Stimulated activated CD4-positive, alpha-beta T cell treated with anti-CD3 and anti-CD28 coated beads, Interleukin-1b, Interleukin-23, amount 100 ng/mL, for 24 hours (primary cell): ENCODE data around the gene NDUFB10.
"Not testable (repeated sequence)": the region's sequence is repeated elsewhere in the genome, so short reads cannot be mapped to it uniquely, and the experiment has no call there.

Source experiments
- DNase-seq, 4 experiments: peaks; one replicate each; pipeline ENCODE4 v3.0.0-alpha.2; 2020; ENCODE audit warnings: low read depth in 4 of 4, low spot score in 1 of 4

The NDUFB10 gene

GRCh38 chr16:1924095-1924494 is 35.2 kb upstream of the NDUFB10 start:
- DNase-seq = no peak

GRCh38 chr16:1926271-1926670 is 33.1 kb upstream of the NDUFB10 start:
- no peak for DNase-seq

GRCh38 chr16:1929105-1929504 is 30.2 kb upstream of the NDUFB10 start:
- DNase-seq = no peak

DNA sequence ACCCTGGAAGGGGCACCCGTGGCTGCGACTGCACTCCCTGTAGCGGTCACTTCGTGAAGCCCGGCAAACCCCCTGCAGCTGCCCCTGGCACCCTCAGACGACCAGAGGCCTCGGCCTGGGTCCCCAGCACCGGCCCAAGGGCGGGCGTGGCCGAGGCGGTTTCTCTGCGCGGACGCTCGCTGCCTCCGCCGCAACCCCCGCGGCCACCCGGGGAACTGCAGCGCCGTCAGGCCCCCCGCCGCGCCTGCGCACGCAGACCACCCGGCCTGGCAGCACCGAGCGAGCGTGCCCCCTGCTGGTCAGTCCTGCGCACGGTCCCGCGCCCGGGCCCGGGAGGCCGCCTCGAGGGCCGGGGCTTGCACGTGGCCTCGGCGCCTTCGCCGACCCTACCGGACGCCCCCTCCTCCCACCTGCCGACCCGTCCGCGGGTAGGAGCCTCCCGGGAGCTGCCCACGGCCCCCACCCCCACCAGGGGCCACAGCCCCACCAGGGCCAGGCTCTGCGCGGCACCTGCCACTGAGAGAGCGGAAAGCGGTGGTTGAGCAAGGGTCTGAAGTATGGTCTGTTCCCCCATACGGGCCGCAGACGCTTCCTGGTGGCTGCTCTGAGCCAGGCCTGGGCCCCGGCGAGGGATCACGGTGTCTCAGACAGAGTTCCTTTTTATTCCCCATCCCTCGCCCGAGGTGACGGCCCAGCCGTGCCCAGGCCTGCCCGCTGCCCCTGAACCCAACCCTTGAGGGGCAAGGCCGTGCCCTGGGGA is 29.6 kb upstream of the NDUFB10 start:
- peak; percentile 88 to 97 (median 92) for DNase-seq

- no peak for DNase-seq
These were observed 29.0 kb upstream of the NDUFB10 start for GRCh38 chr16:1930338-1930720.

- DNase-seq = no peak
These were observed 27.0 kb upstream of the NDUFB10 start for GRCh38 chr16:1932050-1933028.

GRCh38 chr16:1933097-1933661 is 26.2 kb upstream of the NDUFB10 start:
- DNase-seq = no peak

- DNase-seq = no peak
These were observed 22.3 kb upstream of the NDUFB10 start for GRCh38 chr16:1936945-1937479.

DNA sequence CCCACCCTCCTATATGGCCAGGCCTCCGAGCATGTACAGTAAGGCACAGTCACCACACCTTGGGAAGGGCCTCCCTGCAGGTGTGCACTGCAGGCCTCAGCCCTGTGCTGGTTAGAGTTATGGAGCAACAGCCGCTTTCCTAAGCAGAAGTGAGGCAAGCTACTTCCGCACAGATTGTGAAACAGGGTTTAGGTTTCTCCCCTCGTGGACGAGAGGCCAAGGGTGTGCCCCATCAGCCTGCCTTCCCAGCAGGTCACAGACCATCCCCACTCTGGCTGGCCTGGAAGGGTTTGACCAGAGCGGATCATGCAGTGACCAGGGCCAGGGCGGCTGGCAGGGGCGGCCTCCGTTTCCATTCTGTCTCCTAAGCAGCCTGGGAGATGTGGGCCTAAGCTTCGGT is 21.0 kb upstream of the NDUFB10 start:
- no peak for DNase-seq

DNA sequence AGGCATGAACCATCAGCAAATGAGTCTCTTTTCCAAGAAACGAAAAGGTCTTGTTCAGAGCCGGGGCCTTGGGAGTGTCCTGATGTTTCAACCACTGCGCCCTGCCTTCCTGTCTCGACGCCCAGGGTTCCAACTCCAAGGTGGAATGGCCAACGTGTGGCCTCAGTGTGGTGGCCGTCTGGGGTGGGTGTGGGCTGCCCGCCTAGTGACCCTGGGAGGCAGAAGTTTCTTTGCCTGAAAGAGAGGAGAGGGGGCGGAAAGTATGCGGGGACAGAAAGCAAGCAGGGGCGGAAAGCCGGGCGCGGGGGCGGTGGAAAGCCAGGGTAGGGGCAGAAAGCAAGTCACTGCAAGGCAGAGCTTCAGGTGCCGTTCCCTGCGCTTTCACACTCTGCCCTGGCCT is 20.4 kb upstream of the NDUFB10 start:
- no peak for DNase-seq

GRCh38 chr16:1939833-1940232 is 19.5 kb upstream of the NDUFB10 start:
- not testable (repeated sequence) for DNase-seq

GRCh38 chr16:1940273-1941161 is 18.8 kb upstream of the NDUFB10 start:
- no peak for DNase-seq

- no peak for DNase-seq
These were observed 17.9 kb upstream of the NDUFB10 start for GRCh38 chr16:1941162-1942046.

DNA sequence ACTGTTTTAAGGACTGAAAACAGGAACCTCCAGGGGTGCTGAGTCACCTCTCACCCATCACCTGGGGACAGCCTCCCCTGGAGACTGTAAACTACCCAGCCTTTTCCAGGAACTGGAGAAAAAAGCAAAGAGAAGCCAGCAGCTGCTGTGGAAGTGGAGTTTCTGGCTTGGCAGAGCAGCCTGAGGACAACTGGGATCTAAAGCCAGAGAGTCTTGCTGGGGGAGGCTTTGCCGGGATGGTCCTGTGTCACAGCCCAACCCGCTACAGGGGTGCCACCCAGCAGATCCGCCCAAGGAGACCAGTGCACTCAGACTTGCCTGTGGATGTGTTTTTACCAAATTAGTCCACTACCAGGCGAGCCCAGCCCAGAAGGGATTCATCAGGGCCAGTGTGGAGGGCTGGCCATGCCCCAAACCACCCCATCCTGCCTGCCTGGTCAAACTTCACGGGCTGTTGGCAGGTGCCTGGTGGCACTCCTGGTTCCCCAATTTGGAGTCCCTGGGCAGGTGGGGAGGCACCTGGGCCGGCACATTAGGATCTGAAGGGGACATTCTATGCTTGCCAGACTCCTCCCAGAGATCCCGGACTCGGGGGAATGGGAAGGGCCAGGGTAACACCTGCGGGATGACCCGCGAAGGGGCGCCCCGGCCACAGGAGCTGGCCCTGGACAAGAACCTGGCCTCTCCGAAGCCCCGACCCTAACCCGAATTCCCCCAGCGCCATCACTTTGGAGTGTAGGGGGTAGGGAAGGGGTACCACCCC is 17.1 kb upstream of the NDUFB10 start:
- DNase-seq = no peak

- peak; percentile 97 to 100 (median 100) for DNase-seq
These were observed 16.3 kb upstream of the NDUFB10 start, which contains the start of gene MSRB1 for GRCh38 chr16:1942810-1943726. Gene MSRB1 (minus strand): TSS chr16:1943199. CDS start chr16:1943156, 43 bp downstream.

DNA sequence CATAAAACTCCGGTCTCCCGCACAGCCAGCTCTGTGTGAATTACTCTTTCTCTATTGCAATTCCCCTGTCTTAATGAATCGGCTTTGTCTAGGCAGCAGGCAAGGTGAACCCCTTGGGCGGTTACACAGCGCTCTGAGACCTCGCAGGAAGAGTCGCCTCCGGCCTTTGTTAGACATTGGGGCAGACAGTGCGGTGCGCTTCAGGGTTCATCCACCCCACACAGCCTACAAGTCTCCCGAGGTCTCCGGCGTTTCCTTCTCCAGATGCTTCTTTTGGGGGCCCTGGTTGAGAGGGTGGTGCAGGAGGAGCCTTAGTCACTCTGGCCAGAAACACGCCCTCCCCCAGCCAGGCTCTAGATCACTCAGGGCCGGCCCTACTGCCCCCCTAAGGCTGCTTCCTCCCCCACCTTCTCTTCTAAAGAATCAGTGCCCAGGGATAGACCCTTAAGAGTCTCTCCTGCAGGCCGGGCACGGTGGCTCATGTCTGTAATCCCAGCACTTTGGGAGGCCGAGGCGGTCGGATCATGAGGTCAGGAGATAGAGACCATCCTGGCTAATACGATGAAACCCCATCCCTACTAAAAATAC is 14.6 kb upstream of the NDUFB10 start:
- DNase-seq = no peak
